HEK293 (cell line): ENCODE data around the gene CWC22.
A peak's percentile ranks its signal among the peaks of the same experiment; 100 is the strongest.
"Not testable (repeated sequence)": the region's sequence is repeated elsewhere in the genome, so short reads cannot be mapped to it uniquely, and the experiment has no call there.

Experiments used
- CTCF ChIA-PET: fragments of 350-600 bp; formaldehyde crosslinking; extraction: SDS; loops from one replicate; lab custom pipeline; 2021; ENCODE audit warnings: antibody characterized with exemption; lab: Yijun Ruan, JAX
- POLR2A ChIA-PET: fragments of 300-600 bp; formaldehyde crosslinking; extraction: SDS; loops from one replicate; lab custom pipeline; 2020; ENCODE audit warnings: antibody characterized with exemption, inconsistent platforms; lab: Yijun Ruan, JAX
- H3K27ac ChIP-seq: fragments of 200-500 bp; sonication (Bioruptor generic); 2 replicates; pipeline ENCODE4 v1.5.1; 2014; ENCODE audit warnings: low read depth, low read length, control low read depth, inconsistent platforms; ENCODE audit errors: extremely low read depth
- H3K36me3 ChIP-seq, 2 experiments: fragments of 200-500 bp in 1 of 2; sonication (Bioruptor generic) in 1 of 2; 1 replicate in 1 of 2; 2 replicates in 1 of 2; pipeline ENCODE4 v1.5.1; 2014 to 2017; ENCODE audit warnings: inconsistent platforms in 2 of 2, low read length in 2 of 2; ENCODE audit not compliant: control insufficient read depth in 2 of 2, insufficient read depth in 1 of 2
- H3K4me1 ChIP-seq: fragments of 200-500 bp; sonication (Bioruptor generic); 2 replicates; pipeline ENCODE4 v1.5.1; 2014; ENCODE audit warnings: mild to moderate bottlenecking, low read length, inconsistent platforms; ENCODE audit not compliant: control insufficient read depth, insufficient read depth
- H3K4me3 ChIP-seq: 2 replicates; pipeline ENCODE4 v1.5.1; 2011; ENCODE audit warnings: low read depth, mild to moderate bottlenecking, control low read depth, low read length, moderate library complexity
- H3K9me3 ChIP-seq: fragments of 200-500 bp; sonication (Bioruptor generic); 2 replicates; pipeline ENCODE4 v1.5.1; 2014; ENCODE audit warnings: low read depth, low read length, inconsistent platforms; ENCODE audit not compliant: control insufficient read depth, insufficient read depth
- KLF10 ChIP-seq: fragments of 450-650 bp; IDR thresholded peaks from 2 replicates; pipeline ENCODE4 v1.5.1; 2018; ENCODE audit warnings: missing biosample characterization, mild to moderate bottlenecking, missing genetic modification characterization
- KLF7 ChIP-seq: fragments of 450-650 bp; formaldehyde crosslinking; IDR thresholded peaks from 2 replicates; pipeline ENCODE4 v1.5.1; 2016; ENCODE audit warnings: missing biosample characterization, missing genetic modification characterization, borderline replicate concordance
- MEIS1 ChIP-seq: sonication (generic); formaldehyde crosslinking; IDR thresholded peaks from 2 replicates; pipeline ENCODE4 v1.8.1; 2022; ENCODE audit warnings: missing genetic modification reagents, mild to moderate bottlenecking, borderline replicate concordance
- SP2 ChIP-seq: fragments of 450-650 bp; formaldehyde crosslinking; IDR thresholded peaks from 2 replicates; pipeline ENCODE4 v1.5.1; 2016; ENCODE audit warnings: missing biosample characterization, missing genetic modification characterization
- ZIC2 ChIP-seq: fragments of 450-650 bp; formaldehyde crosslinking; IDR thresholded peaks from 2 replicates; pipeline ENCODE4 v1.5.1; 2016; ENCODE audit warnings: missing biosample characterization, missing genetic modification characterization
- ZNF133 ChIP-seq: fragments of 450-650 bp; formaldehyde crosslinking; IDR thresholded peaks from 2 replicates; pipeline ENCODE4 v1.5.1; 2016; ENCODE audit warnings: missing biosample characterization, missing genetic modification characterization
- ZNF19 ChIP-seq: fragments of 450-650 bp; formaldehyde crosslinking; IDR thresholded peaks from 2 replicates; pipeline ENCODE4; 2016; ENCODE audit warnings: missing biosample characterization, missing genetic modification characterization, low read depth
- ZNF214 ChIP-seq: fragments of 450-650 bp; formaldehyde crosslinking; IDR thresholded peaks from 2 replicates; pipeline ENCODE4 v1.5.1; 2017; ENCODE audit warnings: missing biosample characterization, mild to moderate bottlenecking, missing genetic modification characterization, borderline replicate concordance
- ZNF416 ChIP-seq: fragments of 450-650 bp; formaldehyde crosslinking; IDR thresholded peaks from 2 replicates; pipeline ENCODE4 v1.5.1; 2016; ENCODE audit warnings: missing biosample characterization, missing genetic modification characterization
- ZSCAN16 ChIP-seq: fragments of 450-650 bp; formaldehyde crosslinking; IDR thresholded peaks from 2 replicates; pipeline ENCODE4 v1.5.1; 2016; ENCODE audit warnings: missing biosample characterization, missing genetic modification characterization
- TF ChIP-seq, protein P1 (sequence below): fragments of 450-650 bp; formaldehyde crosslinking; IDR thresholded peaks from 2 replicates; pipeline ENCODE4 v1.5.1; 2016; ENCODE audit warnings: missing biosample characterization, missing genetic modification characterization
- TF ChIP-seq, protein P2 (sequence below): fragments of 450-650 bp; formaldehyde crosslinking; IDR thresholded peaks from 2 replicates; pipeline ENCODE4 v1.5.1; 2017; ENCODE audit warnings: missing biosample characterization, mild to moderate bottlenecking, missing genetic modification characterization, moderate library complexity
- TF ChIP-seq, protein P3 (sequence below): fragments of 450-650 bp; formaldehyde crosslinking; IDR thresholded peaks from 2 replicates; pipeline ENCODE4 v1.5.1; 2016; ENCODE audit warnings: missing biosample characterization, missing genetic modification characterization
- TF ChIP-seq, protein P4 (sequence below): fragments of 450-650 bp; IDR thresholded peaks from 2 replicates; pipeline ENCODE4 v1.5.1; 2018; ENCODE audit warnings: missing biosample characterization, missing genetic modification characterization

CWC22 gene

DNA sequence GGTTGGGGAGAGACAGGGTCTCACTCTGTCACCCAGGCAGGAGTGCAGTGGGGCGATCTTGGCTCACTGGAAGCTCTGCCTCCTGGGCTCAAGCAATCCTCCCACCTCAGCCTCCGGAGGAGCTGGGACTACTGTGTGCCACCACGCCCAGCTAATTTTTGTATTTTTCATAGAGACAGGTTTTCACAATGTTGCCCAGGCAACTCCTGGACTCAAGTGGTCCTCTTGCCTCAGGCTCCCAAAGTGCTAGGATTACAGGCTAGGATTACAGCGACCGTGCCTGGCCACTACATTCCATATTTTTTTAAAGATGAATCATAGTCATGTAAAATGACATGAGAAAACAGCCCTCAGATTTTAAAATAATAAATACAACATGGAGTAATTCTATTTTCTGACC, 32.3 kb downstream of the CWC22 start (continued):
- TF ChIP-seq, protein P1, sequence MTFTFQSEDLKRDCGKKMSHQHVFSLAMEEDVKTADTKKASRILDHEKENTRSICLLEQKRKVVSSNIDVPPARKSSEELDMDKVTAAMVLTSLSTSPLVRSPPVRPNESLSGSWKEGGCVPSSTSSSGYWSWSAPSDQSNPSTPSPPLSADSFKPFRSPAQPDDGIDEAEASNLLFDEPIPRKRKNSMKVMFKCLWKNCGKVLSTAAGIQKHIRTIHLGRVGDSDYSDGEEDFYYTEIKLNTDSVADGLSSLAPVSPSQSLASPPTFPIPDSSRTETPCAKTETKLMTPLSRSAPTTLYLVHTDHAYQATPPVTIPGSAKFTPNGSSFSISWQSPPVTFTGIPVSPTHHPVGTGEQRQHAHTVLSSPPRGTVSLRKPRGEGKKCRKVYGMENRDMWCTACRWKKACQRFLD (tag by site-specific recombination) = no peak
- no peak for TF ChIP-seq ZNF19 (tag by site-specific recombination)

DNA sequence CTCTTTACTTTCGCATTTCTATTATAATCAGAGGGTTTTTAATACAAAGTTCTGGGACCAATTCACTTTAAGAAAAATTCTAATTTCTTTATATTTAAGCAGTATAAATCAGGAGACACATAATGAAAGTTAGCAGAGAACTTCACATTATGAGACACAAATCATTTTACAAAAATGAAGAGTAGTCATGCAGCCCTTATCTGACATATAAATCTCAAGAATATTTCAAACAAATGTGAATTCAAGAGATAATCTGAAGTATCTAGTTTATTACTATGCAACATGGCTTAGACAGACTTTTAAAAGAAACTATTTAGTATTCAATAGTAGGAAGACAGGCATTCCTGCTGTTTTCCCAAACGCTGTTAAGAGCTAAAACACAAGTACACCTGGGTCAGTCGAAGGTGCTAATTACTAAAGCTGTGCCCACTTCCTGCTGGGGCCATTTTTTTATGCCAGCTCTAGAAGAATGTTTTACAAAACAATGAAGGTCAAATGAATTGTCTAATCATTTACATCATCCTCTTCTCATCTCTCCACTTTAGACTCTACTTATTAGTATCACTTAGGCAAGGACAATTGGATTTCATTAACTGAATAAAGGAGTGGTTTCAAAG, 40.2 kb downstream of the CWC22 start:
- no peak overlapping the region for H3K27ac ChIP-seq
- ChIA-PET CTCF (no interaction called here), POLR2A (no interaction called here)
- H3K9me3 ChIP-seq = no peaks in the 10 kb centered on the region
- no peak overlapping the region for H3K4me3 ChIP-seq
- peaks cover 41 to 66% of the 10 kb centered on the region in 2 experiments for H3K36me3 ChIP-seq
- H3K4me1 ChIP-seq = no peaks in the 10 kb centered on the region
- no peak for TF ChIP-seq ZNF214 (tag by site-specific recombination)

DNA sequence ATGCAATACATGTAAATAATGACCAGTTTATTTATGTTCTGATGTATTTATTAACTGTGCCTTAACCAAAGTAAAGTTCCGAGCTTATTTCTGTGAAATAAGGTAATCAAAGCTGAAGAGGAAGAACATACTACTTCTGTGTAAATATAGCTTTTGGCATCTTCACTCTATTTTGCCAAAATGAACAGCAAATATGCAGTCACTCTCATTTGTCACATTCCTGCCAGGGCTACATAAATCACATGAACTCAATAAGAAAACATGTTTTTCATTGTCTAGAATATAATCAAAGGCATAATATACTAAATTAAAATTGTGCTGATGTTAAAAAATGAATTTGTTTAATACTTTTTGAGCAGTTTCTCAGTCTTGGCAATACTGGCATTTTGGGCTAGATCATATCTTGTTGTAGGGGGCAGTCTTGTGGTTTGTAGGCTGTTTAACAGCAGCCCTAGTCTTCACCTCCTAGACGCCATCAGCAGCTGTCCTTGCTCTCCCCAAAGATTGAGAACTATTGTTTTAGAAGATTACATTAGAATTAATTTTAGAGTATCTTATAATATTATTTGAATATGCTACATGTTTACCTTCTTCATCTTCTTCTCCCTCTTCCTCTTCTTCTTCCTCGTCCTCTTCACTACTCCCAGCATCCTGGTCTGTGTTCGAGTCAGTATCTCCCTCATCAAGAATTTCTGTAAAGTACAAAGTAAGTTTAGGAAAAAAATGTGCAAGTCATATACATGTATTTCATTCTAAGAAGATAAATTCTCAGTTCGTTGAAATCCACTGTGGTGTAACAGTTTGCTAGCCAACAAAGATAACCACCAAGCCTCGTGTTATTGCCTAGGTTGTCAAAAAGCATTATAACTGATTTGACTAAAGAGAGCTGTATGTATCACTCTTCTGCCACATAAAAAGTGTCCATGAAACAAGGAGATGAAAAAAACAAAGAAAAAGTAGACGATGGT, 41.5 kb downstream of the CWC22 start:
- POLR2A ChIA-PET = no interaction called here

DNA sequence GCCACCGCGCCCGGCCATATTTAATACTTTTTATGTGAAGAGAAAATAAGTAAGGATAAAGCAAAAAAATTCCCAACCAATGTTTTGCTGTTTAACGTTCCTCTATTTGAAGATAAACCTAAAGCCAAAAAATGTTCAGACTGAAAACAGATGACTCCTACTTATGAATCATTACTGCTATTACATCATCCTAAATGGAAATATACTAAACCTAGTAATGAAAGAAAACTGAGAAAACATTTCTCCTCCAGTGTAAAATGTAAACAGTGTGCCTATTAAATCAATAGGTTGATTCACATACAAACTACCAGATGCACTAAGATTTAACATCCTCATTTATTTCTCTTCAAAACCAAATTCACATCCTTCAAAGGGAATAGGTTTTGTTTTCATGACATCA, 43.5 kb downstream of the CWC22 start:
- H3K9me3 ChIP-seq = no peaks in the 10 kb centered on the region
- H3K4me3 ChIP-seq = no peak overlapping the region
- CTCF ChIA-PET = no interaction called here
- H3K36me3 ChIP-seq = peaks cover 27 to 51% of the 10 kb centered on the region in 2 experiments
- no peak overlapping the region for H3K27ac ChIP-seq
- POLR2A ChIA-PET = no interaction called here
- no peaks in the 10 kb centered on the region for H3K4me1 ChIP-seq
- TF ChIP-seq ZIC2 (tag by site-specific recombination) (no peak), ZSCAN16 (no peak), SP2 (tag by site-specific recombination) (no peak), ZNF133 (no peak), MEIS1 (CRISPR knock-in tag) (no peak)
- TF ChIP-seq, protein P2, sequence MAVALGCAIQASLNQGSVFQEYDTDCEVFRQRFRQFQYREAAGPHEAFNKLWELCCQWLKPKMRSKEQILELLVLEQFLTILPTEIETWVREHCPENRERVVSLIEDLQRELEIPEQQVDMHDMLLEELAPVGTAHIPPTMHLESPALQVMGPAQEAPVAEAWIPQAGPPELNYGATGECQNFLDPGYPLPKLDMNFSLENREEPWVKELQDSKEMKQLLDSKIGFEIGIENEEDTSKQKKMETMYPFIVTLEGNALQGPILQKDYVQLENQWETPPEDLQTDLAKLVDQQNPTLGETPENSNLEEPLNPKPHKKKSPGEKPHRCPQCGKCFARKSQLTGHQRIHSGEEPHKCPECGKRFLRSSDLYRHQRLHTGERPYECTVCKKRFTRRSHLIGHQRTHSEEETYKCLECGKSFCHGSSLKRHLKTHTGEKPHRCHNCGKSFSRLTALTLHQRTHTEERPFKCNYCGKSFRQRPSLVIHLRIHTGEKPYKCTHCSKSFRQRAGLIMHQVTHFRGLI (tag by site-specific recombination) = no peak
- TF ChIP-seq, protein P3, sequence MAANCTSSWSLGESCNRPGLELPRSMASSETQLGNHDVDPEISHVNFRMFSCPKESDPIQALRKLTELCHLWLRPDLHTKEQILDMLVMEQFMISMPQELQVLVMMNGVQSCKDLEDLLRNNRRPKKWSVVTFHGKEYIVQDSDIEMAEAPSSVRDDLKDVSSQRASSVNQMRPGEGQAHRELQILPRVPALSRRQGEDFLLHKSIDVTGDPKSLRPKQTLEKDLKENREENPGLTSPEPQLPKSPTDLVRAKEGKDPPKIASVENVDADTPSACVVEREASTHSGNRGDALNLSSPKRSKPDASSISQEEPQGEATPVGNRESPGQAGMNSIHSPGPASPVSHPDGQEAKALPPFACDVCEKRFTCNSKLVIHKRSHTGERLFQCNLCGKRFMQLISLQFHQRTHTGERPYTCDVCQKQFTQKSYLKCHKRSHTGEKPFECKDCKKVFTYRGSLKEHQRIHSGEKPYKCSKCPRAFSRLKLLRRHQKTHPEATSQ (tag by site-specific recombination) = no peak

More for the DNA sequence above, 41.5 kb downstream of the CWC22 start:
- no peak overlapping the region for H3K27ac ChIP-seq
- H3K36me3 ChIP-seq = peaks cover 41 to 58% of the 10 kb centered on the region in 2 experiments
- no peak overlapping the region for H3K4me3 ChIP-seq
- CTCF ChIA-PET = no interaction called here
- no peaks in the 10 kb centered on the region for H3K4me1 ChIP-seq
- no peaks in the 10 kb centered on the region for H3K9me3 ChIP-seq
- TF ChIP-seq KLF10 (no peak), ZNF416 (tag by site-specific recombination) (no peak), KLF7 (tag by site-specific recombination) (no peak)
- TF ChIP-seq, protein P4, sequence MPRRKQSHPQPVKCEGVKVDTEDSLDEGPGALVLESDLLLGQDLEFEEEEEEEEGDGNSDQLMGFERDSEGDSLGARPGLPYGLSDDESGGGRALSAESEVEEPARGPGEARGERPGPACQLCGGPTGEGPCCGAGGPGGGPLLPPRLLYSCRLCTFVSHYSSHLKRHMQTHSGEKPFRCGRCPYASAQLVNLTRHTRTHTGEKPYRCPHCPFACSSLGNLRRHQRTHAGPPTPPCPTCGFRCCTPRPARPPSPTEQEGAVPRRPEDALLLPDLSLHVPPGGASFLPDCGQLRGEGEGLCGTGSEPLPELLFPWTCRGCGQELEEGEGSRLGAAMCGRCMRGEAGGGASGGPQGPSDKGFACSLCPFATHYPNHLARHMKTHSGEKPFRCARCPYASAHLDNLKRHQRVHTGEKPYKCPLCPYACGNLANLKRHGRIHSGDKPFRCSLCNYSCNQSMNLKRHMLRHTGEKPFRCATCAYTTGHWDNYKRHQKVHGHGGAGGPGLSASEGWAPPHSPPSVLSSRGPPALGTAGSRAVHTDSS (tag by site-specific recombination) = peak; percentile 30; the same call in 1 of the 2 replicates

DNA sequence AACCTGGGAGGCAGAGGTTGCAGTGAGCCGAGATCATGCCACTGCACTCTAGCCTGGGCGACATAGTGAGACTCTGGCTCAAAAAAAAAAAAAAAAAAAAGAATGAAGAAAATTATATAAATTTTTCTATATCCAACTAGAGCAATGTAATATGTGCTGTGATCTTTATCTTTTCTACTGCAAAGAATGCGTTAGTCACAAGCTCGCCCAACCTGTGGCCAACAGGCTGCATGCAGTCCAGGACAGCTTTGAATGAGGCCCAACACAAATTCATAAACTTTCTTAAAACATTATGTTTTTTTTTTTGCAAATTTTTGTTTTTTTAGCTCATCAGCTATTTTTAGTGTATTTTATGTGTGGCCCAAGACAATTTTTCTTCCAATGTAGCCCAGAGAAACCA, 48.8 kb downstream of the CWC22 start:
- peaks cover 8 to 30% of the 10 kb centered on the region in 2 experiments for H3K36me3 ChIP-seq
- H3K9me3 ChIP-seq, H3K4me1 ChIP-seq, H3K27ac ChIP-seq, H3K4me3 ChIP-seq: not testable (repeated sequence)
- ChIA-PET POLR2A (interaction anchor here (0.6 to 0.7 kb wide), 2 partner anchors 20 to 32 kb away, joined by 3 to 4 read pairs; no protein-coding TSS in a partner anchor), CTCF (interaction anchor here (1.4 kb wide), 1 partner anchor 119 kb away, joined by 6 read pairs; no protein-coding TSS in a partner anchor)
